GM03348 (cell line): ENCODE data around the gene PPP6R2.

Experiments
- DNase-seq: peaks from one replicate; pipeline ENCODE4 v3.0.0; 2012; ENCODE audit warnings: low spot score

The PPP6R2 gene

DNA sequence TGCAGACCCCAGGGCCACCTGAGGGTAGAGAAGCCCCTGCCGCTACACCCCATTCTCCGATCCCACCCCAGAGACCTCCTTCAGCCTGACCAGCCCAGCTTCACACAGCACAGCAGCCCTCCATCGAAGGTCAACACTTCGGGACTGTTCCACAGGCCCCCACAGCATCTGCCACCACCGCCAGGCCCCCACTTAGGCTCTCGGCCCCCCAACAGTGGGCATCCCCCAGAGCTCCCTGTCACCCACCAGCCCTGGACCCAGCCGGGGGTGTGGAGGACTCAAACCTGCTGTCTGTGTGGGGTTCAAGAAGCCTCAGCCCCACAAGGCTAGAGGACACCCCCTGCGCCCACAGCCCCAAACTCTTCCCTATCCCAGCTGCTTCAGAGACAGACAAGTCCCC lies 125.5 kb downstream of the PPP6R2 start:
- no peak for DNase-seq

- peak; percentile 46 for DNase-seq
Observed at GRCh38 chr22:50469377-50470305, 126.5 kb downstream of the PPP6R2 start.

- DNase-seq = no peak
Observed at GRCh38 chr22:50470491-50470890, 127.4 kb downstream of the PPP6R2 start.

DNA sequence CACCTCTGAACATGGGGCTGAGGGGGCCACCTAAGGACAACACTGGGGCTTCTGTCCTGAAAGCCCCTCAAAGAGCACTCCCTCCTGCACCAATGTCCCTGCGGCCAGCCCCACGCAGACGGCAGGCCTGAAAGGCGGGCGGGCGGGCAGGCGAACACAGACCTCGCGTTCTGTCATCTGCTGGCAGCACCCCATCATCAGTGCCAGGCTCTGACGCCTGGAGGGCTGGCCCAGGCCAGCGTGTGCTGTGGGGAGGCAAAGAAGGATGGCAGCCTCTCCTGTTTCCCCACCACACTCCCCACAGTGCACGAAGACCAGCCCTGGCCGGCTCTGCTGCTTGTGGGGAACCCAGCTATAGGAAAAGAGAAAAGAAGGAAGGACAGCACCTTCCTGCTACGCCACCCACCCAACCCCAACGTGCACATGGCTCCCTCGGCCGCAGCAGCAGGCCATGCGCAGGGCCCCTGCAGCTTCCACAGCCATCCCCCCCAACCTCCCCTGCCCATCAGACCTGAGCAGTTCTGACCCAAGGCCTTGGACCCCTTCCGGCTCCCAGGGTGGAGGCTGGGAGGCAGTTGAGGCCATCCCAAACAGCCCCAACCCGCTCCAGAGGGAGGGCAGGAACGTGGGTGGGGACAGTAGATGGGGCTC lies 128.2 kb downstream of the PPP6R2 start:
- no peak for DNase-seq

- DNase-seq = no peak
Observed at GRCh38 chr22:50471962-50472361, 128.8 kb downstream of the PPP6R2 start.

DNA sequence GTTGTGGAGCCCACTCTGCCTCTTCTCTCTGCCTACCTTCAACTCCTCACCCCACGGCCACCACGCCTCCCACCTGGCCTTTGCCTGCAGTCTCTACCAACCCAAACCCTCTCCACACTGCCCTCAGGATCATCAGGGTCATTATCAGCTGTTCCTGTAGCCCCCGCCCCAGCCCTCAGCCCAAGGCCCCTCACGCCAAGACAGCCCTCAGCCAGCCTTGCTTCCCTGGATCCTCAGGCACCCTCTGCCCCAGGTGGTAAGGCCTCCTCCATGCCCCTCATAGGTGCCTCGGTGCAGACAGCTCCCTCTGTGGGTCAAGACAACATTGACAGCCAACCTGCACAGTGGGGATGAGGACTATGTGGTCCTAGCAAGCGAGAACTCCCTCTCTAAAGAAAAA lies 130.0 kb downstream of the PPP6R2 start:
- no peak for DNase-seq

DNA sequence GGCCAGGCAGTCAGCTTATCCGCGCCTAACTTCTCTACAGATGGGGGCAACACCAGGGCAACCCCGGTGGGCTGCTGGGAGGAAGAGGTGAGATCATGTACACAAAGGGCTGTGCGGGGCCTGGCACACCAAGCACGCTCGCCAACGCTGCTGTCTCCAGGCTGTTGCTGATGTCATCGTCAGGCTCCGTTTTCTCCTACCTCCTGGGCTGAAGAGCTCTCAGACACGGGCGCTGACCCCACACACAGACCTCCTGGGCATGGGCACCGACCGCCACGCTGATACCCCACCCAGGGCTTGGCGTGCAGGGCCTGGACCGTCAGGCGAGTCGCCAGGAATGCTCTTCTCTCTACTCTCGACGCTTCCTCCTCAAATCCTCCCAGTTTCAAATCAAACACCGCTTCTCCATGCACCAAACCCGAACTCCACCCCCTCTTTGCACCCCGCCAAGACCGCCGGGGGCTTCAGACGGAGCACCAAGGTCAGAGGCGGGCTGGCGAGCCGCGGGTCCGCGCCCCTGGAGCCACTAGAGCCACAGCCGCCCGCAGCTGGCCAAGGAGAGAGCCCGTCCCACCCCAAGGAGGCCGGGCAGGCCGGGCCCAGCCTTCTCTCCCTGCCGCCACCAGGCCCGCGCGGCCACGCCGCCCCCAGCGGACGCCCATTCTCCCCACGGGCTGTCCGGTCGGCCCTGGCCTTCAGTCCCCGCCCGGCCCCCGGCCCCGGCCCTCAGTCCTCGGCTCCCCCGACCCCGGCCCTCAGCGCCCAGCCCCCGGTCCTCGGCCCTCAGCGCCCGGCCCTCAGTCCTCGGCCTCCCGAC lies 130.9 kb downstream of the PPP6R2 start:
- peak; percentile 85 for DNase-seq

DNA sequence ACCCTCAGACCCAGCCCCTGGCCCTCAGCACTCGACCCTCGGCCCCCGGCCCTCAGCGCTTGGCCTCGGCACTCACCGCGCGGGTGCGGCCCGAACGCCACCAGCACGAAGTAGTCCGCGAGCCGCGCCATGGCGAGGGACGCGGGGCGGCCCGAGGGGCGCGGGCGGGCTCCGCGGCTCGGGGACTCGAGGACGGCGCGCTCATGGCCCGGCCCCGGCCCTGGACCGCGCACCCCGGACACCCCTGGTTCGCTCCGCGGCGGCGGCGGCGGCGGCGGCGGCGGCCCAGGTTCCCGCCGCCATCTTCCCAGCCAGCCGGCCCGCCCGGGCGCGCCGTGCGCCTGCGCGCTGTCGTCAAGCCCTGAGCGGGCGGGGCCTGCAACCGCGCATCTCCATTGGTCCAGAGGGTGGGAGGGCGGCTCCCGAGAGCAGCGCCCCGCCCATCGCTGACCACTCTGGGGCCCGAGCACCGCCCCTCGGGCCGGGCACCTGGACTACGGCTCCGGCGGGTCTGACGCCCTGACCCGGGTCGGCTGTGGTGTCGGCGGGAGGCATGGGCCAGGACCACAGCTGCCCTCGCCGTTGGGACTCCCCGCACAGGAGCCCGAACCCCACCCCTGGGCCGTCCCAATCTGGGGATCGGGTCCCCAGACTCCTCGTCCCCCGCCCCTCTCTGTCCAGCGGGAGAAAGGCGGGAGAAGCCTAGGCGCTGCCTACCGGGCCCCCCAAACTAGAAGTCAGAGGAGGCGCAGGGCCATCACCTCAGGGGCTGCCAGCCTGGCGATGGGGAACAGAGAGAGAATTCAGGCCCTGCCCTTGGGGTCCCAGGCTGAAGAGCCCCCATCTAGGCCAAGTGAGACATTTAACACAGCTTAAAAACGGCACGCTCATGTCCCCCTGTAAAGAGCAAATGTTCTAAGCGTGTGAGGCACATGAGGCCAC lies 131.9 kb downstream of the PPP6R2 start, which contains the start of gene SBF1:
SBF1 (minus strand) TSS at position 326 of the 942 bp plus-strand sequence; CDS start at position 131, 195 bp downstream.
- DNase-seq = peak; percentile 100

- no peak for DNase-seq
Observed at GRCh38 chr22:50475652-50476002, 132.5 kb downstream of the PPP6R2 start.

- DNase-seq = no peak
Observed at GRCh38 chr22:50476868-50477267, 133.7 kb downstream of the PPP6R2 start.

- no peak for DNase-seq
Observed at GRCh38 chr22:50477923-50478322, 134.8 kb downstream of the PPP6R2 start.

DNA sequence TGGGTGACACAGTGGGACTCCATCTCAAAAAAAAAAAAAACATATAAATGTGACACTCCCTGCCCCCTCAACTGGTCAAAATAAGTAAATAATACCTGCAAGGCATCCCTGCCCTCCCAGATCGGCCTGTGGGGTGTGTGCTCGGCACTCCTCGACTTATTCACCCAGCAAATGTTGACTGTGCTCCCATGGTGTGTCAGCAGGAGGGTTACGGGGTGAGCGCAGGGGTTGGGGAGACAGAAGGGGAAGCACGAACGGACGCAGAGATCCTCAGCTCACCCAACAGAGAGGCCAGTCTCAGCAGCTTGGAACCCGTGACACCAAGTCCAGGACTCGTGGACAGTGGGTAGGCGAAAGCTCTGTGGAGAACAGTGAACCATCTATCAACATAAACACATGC lies 136.6 kb downstream of the PPP6R2 start:
- DNase-seq = no peak

- no peak for DNase-seq
Observed at GRCh38 chr22:50481045-50481439, 137.9 kb downstream of the PPP6R2 start.

DNA sequence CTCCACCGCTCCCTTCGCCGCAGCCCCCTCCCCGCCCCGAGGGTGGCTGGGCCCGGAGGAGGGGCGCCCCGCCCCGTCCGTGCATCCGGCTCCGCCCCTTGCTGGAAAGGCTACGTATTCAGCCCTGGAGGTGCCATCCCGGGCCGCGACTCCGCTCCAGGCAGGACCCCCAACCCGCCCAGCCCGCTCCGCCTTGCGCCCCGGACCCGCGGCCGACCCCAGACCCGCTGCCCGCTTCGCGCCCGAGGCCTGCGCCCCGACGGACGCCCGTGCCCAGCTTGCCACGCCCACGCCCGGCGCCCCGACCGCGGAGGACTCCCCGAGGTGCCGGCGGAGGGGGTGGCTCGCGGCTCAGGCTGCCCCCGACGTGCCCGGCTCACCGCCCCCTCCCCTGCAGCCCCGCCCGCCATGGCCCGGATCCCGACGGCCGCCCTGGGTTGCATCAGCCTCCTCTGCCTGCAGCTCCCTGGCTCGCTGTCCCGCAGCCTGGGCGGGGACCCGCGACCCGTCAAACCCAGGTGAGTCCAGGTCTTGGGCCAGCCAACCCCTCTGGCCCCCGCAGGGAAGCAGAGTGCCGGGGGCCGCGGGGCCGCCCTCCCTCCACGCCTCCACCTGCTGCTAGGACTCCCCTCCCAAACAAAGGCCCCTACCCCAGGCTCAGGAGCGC lies 138.4 kb downstream of the PPP6R2 start, which contains the start of gene ADM2:
ADM2 (plus strand) TSS at position 104 of the 667 bp plus-strand sequence; CDS start at position 409, 305 bp downstream.
- DNase-seq = peak; percentile 87

DNA sequence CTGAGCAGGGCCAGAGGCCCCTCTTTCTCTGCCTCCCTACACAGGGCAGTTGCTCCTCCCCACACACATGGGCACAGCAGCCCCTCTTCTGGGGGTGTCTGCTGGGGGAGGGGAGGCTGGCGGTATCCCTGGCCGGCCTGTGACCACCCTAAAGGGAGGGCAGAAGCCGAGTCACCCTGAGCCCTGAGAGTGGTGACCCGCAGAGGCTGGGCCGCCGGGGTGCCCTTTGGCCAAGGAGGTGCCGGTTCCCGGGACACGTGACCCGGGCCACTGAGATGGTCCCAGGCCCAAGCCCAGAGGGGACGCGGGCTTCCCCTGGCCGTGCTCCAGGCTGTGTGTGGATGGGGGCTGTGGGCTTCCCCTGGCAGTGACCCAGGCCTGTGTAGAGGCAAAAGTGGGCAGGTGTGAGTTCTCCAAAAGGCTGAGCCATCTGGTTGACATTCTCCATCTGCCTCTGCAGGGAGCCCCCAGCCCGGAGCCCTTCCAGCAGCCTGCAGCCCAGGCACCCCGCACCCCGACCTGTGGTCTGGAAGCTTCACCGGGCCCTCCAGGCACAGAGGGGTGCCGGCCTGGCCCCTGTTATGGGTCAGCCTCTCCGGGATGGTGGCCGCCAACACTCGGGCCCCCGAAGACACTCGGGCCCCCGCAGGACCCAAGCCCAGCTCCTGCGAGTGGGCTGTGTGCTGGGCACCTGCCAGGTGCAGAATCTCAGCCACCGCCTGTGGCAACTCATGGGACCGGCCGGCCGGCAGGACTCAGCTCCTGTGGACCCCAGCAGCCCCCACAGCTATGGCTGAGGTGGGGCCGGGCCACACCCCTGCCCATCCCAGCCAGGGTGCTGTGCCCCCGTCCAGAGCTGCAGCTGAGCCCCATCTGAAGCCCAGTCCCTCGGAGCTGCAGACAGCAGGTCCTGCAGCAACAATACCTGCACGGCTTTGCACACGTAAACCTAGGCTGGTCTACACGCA lies 139.3 kb downstream of the PPP6R2 start:
- peak; percentile 57 for DNase-seq

DNA sequence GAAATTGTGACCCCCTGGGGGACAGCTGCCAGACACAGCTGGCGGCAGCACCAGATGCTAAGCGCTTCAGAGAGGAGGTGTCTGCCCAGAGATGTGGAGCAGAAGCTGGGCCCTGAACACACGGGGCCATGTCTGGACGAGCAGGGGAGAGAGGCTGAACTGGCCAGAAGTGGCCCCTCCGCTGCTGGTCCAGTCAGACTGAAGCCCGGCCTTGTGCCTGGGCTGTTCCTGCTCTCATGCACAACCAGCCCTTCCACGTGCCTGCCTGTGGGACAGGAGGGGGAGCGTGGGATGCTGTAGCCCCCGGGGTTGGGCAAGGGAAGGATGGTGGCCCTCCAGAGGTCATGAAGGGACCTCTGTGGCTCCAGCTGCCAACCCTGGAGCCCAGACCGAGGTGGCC lies 140.0 kb downstream of the PPP6R2 start:
- DNase-seq = no peak

- DNase-seq = no peak
Observed at GRCh38 chr22:50483556-50483955, 140.4 kb downstream of the PPP6R2 start.

- DNase-seq = no peak
Observed at GRCh38 chr22:50483977-50484853, 141.1 kb downstream of the PPP6R2 start.
